ENCODE results near the gene MYOM3.
A peak's percentile ranks its signal among the peaks of the same experiment; 100 is the strongest.
"Not testable (repeated sequence)": the region's sequence is repeated elsewhere in the genome, so short reads cannot be mapped to it uniquely, and the experiment has no call there.

Gene MYOM3

DNA sequence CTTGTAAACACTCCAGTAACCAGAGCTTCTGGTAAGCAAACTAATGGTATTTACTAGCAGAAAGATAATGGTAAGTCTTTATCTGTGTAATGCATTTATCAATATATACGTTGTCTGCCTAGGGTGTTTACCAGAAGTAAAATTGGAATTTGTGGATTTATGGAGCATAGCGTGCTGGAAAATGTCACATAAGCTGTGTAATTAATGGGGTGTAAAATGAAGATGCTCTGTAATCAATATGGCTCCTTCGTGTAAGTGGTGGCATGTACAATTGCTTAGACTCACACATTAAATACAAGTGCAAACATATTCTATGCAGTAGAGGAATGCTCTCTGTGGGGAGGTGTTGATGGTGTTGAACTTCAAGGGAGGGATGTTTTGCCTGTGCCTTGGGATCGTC, 69.6 kb downstream of the MYOM3 start:
- TF ChIP-seq, protein P1, sequence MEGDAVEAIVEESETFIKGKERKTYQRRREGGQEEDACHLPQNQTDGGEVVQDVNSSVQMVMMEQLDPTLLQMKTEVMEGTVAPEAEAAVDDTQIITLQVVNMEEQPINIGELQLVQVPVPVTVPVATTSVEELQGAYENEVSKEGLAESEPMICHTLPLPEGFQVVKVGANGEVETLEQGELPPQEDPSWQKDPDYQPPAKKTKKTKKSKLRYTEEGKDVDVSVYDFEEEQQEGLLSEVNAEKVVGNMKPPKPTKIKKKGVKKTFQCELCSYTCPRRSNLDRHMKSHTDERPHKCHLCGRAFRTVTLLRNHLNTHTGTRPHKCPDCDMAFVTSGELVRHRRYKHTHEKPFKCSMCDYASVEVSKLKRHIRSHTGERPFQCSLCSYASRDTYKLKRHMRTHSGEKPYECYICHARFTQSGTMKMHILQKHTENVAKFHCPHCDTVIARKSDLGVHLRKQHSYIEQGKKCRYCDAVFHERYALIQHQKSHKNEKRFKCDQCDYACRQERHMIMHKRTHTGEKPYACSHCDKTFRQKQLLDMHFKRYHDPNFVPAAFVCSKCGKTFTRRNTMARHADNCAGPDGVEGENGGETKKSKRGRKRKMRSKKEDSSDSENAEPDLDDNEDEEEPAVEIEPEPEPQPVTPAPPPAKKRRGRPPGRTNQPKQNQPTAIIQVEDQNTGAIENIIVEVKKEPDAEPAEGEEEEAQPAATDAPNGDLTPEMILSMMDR (conservative IDR thresholded peaks at IDR 0.05; ENCODE audit: low read depth, low read length) = no peak
- no peak overlapping the region for H3K4me3 ChIP-seq (ENCODE audit: low read depth, low read length)
- DNase-seq (ENCODE audit: low read depth) = no peak

DNA sequence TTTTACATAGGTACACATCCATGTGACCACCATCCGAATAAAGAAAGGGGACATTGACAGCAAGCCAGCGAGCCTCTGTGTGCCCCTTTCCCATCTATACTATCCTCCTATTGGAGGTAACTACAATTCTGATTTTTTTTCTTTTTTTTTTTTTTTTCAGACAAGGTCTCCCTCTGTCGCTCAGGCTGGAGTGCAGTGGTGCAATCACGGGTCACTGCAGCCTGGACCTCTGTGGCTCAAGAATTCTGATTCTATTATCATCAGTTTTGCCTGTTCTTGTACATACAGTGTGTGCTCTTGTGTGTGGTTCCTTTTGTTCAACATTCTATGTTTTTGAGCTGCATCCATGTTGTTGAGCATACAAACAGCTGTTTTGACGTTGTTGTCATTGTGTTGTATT, 75.8 kb downstream of the MYOM3 start:
- TF ChIP-seq, protein P1 (conservative IDR thresholded peaks at IDR 0.05; ENCODE audit: low read depth, low read length) = no peak
- no peak for DNase-seq (ENCODE audit: low read depth)
- H3K4me3 ChIP-seq (ENCODE audit: low read depth, low read length) = no peak overlapping the region

DNA sequence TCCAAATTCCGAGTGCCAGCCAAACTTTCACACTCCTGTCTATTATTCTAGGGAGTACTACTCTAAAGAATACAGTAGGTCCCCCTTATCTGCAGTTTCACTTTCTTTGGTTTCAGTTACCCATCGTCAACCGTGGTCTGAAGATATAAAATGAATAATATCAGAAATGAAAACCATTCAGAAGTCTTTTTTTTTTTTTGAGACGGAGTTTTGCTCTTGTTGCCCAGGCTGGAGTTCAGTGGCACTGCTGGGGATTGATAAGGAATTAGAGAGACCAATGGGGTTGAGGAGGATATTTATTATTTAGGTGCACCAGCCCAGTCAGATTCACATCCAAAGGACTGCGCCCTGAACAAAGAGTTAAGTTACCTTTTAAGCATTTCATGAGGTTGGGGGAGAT, 79.0 kb downstream of the MYOM3 start:
- H3K4me3 ChIP-seq (ENCODE audit: low read depth, low read length) = no peak overlapping the region
- TF ChIP-seq, protein P1 (conservative IDR thresholded peaks at IDR 0.05; ENCODE audit: low read depth, low read length) = no peak
- no peak for DNase-seq (ENCODE audit: low read depth)

DNA sequence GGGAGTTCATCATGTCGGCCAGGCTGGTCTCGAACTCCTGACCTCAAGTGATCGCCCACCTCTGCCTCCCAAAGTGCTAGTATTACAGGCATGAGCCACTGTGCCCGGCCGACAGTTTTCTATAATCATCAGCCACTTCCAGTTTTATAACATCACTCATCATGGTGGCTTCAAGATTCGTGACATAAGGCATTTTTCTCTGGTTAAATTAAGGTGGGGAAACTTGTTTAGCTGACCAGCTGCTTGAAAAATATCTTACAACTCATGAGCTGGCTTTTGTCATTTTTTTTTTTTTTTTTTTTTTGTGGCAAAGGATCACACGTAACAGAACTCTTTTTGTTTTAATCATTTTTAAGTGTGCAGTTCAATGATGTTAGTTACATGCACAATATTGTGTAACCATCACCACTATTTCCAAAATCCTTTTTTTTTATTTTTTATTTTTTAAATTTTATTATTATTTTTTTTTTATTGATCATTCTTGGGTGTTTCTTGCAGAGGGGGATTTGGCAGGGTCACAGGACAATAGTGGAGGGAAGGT, 80.9 kb downstream of the MYOM3 start:
- H3K4me3 ChIP-seq (ENCODE audit: low read depth, low read length); DNase-seq (ENCODE audit: low read depth): not testable (repeated sequence)

DNA sequence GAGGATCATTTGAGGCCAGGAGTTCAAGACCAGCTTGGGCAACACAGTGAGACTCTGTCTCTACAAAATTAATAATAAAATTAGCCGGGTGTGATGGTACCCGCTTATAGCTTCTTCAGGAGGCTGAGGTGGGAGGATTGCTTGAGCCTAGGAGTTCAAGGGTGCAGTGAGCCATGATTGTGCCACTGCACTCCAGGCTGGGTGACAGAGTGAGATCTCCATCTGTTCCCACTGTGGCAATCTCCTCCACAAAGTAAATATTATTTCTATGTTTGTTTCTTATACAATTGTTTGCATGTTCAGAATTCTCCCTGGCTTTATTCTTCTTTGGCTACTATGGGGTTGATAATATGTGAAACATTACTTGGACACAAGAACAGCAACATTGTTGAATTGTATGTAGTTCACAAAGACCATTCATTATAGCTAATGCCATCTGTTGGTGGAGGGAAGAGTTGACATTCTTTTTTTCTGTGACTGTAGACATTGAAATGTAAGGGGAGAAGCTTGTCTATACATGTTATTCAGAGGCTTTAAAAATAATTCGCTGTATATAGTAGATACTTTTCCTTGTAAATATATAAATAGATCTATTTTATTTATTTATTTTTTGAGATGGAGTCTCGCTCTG, 84.0 kb downstream of the MYOM3 start:
- TF ChIP-seq, protein P1 (conservative IDR thresholded peaks at IDR 0.05; ENCODE audit: low read depth, low read length) = peak; percentile 66
- H3K4me3 ChIP-seq (ENCODE audit: low read depth, low read length) = no peak overlapping the region
- DNase-seq (ENCODE audit: low read depth) = peak; percentile 86

DNA sequence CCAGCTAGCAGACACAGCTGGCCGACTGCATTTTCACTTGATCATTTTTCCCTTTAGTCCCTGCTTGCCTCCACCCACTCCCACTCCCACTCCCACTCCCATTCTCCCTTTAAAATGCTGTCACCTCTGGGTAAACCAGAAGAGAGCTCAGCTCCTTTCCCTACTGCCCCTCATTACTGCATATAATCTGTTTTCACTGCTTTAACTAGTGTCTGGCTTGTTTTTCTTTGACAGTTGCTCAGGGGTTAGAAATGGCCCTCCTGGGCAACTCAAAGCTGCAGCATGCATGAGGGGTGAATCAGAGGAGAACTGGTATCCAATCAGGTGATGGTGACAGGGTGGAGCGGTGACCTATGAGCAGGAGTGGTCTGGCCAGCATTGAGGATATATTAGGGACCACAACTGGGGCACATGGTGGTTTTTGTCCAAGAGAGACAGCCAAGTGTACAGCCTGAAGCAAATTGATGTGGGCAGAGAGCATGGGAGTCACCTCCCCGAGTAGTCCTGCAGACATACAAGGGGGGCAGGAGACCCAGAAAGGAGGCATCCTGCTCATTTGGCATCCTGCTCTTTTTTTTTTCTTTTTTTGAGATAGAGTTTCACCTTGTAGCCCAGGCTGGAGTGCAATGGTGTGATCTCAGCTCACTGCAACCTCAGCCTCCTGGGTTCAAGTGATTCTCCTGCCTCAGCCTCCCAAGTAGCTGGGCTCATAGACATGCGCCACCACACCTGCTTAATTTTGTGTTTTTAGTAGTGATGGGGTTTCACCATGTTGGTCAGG, 89.2 kb downstream of the MYOM3 start:
- TF ChIP-seq, protein P1 (conservative IDR thresholded peaks at IDR 0.05; ENCODE audit: low read depth, low read length) = no peak
- H3K4me3 ChIP-seq (ENCODE audit: low read depth, low read length) = no peak overlapping the region
- DNase-seq (ENCODE audit: low read depth) = peak; percentile 85

DNA sequence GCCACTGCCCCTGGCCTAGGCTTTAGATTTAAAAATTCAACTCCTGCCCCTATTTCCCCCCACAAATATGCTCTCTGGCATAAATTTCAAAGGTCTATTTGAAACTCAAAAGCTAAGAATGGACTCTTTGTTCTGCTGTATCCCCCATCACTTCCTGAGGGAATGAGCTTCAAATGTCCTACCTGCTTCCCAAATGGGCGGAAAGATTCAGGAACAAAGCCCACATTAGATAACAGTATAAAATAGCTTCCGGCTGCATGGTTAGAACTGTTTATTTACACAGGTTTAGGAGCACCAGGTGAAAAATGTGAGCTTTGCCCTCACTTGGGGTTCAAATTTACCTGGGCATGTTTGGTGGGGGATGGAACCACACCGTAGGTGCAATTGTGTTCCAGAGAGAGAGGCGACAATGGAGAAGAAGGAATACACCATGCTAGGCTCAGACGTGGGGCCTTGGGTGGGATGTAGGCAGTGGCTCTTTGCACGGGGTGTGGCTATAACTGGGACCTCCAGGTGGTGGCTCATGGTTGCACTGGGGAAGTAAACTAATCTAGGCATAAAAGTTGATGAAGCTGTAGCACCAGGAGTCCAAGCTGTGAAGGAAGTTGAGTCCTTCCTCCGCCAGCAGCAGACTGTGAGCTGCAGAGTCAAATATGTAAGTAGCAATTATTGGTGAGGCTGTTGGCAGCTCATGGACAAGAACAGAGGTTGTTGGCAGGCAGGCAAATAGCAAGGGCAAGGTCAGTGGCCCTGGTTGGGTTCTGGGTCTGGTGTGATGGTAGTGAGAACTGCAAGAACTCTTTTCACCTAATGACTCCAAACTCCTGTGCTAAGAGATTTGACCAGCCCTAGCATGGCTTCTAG, 90.3 kb downstream of the MYOM3 start:
- peak; percentile 40 for DNase-seq (ENCODE audit: low read depth)
- TF ChIP-seq, protein P1 (conservative IDR thresholded peaks at IDR 0.05; ENCODE audit: low read depth, low read length) = no peak
- no peak overlapping the region for H3K4me3 ChIP-seq (ENCODE audit: low read depth, low read length)
